ENCODE results near the gene CDKAL1.

- TF ChIP-seq CTCF (IDR thresholded peaks at IDR 0.05) (no peak), MXD4 (CRISPR knock-in tag; IDR thresholded peaks at IDR 0.05; ENCODE audit: borderline replicate concordance) (no peak), CREB1 (CRISPR knock-in tag; IDR thresholded peaks at IDR 0.05) (no peak), TEAD4 (CRISPR knock-in tag; IDR thresholded peaks at IDR 0.05) (no peak), ELF4 (CRISPR knock-in tag; IDR thresholded peaks at IDR 0.05; ENCODE audit: low read depth) (no peak), CREM (CRISPR knock-in tag; IDR thresholded peaks at IDR 0.05) (no peak), SP1 (CRISPR knock-in tag; conservative IDR thresholded peaks at IDR 0.05) (no peak), STAT6 (CRISPR knock-in tag; conservative IDR thresholded peaks at IDR 0.05; ENCODE audit: low read depth) (no peak), ZNF317 (CRISPR knock-in tag; IDR thresholded peaks at IDR 0.05; ENCODE audit: borderline replicate concordance, low read depth) (no peak), ZNF423 (CRISPR knock-in tag; IDR thresholded peaks at IDR 0.05) (no peak), SOX15 (CRISPR knock-in tag; IDR thresholded peaks at IDR 0.05) (no peak), GTF2I (CRISPR knock-in tag; conservative IDR thresholded peaks at IDR 0.05) (no peak)
These were observed 700.9 kb downstream of the CDKAL1 start for GRCh38 chr6:21235162-21235561.
